KG1 (cell line): ENCODE results near the gene MARK4.

ENCODE experiments used
- DNase-seq: peaks from one replicate; lab custom pipeline; 2025; lab: John Stamatoyannopoulos, UW

The MARK4 gene

GRCh38 chr19:45271735-45272108, 20.7 kb downstream of the MARK4 start:
- no peak for DNase-seq

GRCh38 chr19:45273521-45273855, 22.4 kb downstream of the MARK4 start:
- no peak for DNase-seq

GRCh38 chr19:45275370-45275971, 24.4 kb downstream of the MARK4 start:
- no peak for DNase-seq

- no peak for DNase-seq
Measured at GRCh38 chr19:45276284-45276687, 25.2 kb downstream of the MARK4 start.

- no peak for DNase-seq
Measured at GRCh38 chr19:45278087-45278486, 27.0 kb downstream of the MARK4 start.

- DNase-seq, result no peak
Measured at GRCh38 chr19:45279587-45280192, 28.6 kb downstream of the MARK4 start.

GRCh38 chr19:45280471-45280961, 29.4 kb downstream of the MARK4 start:
- no peak for DNase-seq

- no peak for DNase-seq
Measured at GRCh38 chr19:45283443-45284033, 32.5 kb downstream of the MARK4 start.

GRCh38 chr19:45290381-45290931, 39.4 kb downstream of the MARK4 start:
- no peak for DNase-seq

GRCh38 chr19:45291834-45292233, 40.8 kb downstream of the MARK4 start:
- no peak for DNase-seq

- DNase-seq, result no peak
Measured at GRCh38 chr19:45293682-45294081, 42.6 kb downstream of the MARK4 start.

GRCh38 chr19:45294291-45295029, 43.4 kb downstream of the MARK4 start:
- DNase-seq, result no peak

GRCh38 chr19:45295873-45296272, 44.8 kb downstream of the MARK4 start:
- DNase-seq, result no peak

- no peak for DNase-seq
Measured at GRCh38 chr19:45296355-45296754, 45.3 kb downstream of the MARK4 start.

- DNase-seq, result no peak
Measured at GRCh38 chr19:45297674-45298073, 46.6 kb downstream of the MARK4 start.

- no peak for DNase-seq
Measured at GRCh38 chr19:45298264-45298663, 47.2 kb downstream of the MARK4 start.

- DNase-seq, result no peak
Measured at GRCh38 chr19:45299719-45300118, 48.6 kb downstream of the MARK4 start.

- no peak for DNase-seq
Measured at GRCh38 chr19:45302416-45302815, 51.3 kb downstream of the MARK4 start.

GRCh38 chr19:45303269-45304060, 52.4 kb downstream of the MARK4 start:
- no peak for DNase-seq

GRCh38 chr19:45304141-45304926, 53.3 kb downstream of the MARK4 start:
- DNase-seq, result no peak

- no peak for DNase-seq
Measured at GRCh38 chr19:45305007-45305406, 53.9 kb downstream of the MARK4 start.
